LoVo (cell line): ENCODE measurements around the gene INPP5A.

ENCODE experiments used
- DNase-seq: peaks from one replicate; pipeline ENCODE4 v3.0.0-alpha.2; 2016; ENCODE audit warnings: low spot score

The INPP5A gene

DNA sequence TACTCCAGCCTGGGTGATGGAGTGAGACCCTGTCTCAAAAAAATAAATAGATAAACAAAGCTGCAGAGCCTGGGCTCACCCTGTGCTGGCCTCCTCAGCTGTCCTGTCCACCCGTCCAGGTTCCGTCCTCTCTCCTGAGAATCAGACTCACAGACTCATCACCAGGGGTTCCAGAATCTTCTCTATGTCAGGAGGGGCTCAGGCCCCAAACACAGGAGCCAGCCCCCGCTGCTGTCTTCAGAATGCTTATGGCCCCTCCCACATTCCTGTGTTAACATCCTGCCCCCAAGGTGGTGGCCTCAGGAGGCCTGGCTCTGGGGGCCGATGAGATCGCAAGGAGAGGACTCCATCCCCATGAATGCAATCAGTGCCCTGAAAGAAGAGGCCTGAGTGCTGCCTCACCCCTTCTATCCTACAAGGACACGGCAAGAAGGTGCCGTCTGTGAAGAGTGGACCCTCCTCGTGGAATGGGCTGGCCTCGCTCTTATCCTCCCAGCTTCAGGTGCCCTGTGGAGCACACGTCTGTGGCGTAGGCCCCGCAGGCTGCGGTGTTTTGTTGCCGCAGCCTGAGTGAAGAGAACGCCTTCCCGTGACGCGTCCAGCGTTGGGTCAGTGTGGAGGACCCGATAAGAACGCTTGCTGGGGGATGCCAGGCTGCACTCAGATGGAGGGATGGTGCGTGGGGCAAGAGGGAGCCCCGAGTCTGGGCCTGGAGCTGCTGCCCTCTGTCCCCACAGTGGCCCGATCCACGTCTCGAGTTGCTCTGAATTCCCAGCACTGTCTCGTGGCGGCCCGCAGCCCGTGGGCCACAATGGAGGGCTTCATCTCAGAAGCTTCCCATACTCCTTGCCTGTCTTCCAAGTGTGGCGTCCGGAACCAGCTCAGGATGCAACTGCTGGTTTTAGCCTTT is 77.1 kb downstream of the INPP5A start:
- DNase-seq = no peak

DNA sequence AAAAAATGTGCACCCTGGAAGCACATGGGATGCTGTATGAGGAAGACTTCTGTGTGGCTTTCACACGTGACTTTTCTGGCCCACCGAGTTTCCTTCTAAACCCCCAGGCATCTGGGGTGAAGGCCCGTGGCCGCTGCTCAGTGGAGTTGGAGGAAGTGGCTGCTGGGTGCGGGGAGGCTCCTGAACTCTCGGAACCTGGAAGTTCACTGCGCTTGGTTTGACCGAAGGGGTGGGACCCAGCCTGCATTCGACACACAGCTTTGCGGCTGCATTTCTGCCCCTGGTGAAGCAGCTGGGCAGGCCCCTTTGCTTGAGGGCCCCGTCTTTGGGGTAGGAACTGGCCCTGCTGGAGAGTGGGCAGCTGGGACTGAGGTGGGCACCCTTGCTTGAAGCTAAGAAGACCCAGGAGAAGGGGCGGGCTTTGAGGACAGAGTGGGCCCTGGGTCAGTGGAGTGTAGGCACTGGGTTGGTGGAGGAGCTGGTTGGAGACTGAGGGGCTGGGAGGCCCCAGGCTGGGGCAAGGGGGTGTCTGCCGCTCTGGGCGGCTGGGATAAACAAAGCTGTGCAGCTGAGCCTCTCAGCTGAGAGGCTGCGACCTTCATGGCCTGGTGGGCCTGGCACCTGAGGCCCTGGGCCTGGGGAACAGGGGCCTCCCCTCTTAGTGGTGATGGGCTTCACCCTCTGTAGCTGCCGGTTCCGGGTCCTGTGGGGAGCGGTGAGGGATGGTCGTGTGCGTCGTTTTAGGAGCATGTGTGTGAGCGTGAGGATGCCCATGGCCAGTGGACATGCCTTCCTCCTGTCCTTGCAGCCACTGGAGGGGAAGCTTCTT is 78.0 kb downstream of the INPP5A start:
- DNase-seq = no peak

DNA sequence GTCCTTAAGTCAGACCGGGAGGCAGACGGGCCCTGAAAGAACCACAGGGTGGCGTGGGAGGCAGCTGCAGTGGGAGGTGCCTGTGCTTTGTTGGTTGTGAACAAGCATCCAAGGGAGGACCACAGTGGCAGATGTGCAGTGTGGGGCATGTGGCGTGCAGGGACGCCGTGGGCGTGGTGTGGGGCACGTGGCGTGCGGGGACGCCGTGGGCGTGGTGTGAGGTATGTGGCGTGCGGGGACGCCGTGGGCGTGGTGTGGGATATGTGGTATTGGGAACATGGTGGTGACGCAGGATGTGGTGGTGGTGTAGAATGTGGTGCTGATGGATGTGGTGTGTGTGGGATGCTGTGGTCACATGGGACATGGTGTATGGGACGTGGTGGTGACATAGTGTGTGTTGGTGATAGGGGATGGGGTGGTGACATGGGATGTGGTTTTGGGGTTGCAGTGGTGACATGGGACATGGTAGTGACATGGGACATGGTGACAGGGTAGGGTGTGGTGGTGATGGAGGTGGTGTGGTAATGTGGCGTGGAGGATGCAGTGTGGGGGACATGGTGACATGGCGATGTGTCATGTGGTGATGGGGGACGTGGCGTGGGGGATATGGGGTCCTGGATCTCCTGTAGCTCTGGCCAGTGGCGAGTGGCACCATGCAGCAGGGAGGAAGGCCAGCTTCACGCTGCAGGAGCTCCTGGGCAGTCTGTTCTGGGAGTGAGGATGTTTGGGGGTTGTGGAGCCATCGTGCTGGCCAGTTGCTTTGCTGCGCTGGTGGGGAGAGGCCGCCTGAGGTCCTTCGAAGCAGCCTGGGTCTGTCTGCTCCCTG is 78.8 kb downstream of the INPP5A start:
- no peak for DNase-seq

DNA sequence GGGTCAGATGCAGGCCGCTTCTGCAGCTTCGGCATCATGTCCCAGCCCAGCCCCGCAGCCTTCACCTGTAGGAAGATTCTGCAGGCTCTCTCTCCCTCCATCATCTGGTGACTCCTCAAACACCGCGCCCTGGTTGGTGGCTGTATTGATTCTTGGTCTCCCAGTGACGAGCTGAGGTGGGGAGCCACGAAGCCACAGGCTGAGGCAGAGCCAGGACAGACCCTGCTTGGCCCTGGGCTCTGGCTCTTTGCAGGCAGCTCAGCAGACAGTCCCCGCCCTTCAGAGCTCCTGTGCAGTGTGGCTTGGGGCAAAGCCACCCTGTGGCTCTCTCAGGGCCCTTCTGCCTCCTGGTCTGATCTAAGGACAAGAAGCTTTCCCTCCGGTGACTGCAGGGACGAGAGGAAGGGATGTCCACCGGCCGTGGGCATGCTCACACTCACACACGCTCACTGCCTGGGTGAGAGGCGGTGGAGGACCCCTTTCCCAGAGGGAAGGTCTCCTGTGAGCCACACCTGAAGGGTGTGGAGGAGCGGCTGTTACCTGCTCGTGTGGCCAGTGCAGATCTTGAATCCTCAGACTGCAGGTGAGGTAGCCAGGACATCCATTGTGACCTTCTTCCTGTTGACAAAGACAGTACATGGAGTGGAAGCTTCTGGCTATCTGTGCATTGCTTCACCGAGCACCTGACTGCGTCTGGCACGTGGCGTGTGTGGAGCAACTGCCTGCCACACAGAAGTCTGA is 79.6 kb downstream of the INPP5A start:
- DNase-seq = no peak

DNA sequence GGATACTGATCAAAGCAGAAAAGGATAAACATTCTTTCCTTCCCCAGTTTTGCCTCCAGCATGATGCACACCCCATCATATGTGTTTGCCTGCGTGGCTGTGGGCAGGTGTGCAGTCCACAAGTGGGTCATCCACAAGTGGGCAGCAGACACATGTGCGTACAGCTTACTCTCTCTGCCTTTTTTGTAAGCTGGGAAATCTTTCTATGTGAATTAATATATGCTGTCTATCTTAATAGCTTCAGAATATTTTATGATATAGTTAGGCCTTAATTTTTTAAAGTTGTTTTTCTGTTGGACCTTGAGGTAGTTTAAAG is 80.1 kb downstream of the INPP5A start:
- no peak for DNase-seq

DNA sequence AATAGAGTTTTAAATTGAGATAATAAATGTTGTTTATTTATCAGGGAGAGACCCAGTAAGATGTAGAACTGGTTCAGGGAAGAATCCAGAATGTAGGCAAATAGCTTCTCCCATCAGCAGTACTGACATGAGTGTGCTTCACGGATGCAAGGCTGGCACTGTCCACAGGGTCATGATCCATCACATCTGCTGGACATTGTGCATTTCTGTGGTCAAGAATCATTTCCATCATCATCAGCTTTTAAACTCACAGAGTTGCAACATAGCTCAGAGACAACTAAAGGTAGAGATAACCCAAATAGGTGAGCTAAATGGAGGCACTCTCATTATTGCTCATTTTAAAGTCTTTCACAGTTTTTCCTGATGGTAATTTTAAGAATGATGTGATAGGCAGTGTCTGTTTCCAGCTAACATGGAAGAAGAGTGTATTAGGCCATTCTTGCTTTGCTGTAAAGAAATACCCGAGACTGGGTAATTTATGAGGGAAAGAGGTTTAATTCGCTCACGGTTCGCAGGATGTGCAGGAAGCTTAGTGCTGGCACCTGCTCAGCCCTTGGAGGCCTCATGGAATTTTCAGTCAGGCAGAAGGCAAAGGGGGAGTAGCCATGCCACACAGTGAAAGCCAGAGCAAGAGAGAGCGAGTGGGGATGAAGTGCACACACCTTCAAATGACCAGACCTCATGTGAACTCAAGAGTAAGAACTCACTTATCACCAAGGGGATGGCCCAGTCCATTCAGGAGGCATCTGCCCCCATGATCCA is 80.8 kb downstream of the INPP5A start:
- DNase-seq = no peak

DNA sequence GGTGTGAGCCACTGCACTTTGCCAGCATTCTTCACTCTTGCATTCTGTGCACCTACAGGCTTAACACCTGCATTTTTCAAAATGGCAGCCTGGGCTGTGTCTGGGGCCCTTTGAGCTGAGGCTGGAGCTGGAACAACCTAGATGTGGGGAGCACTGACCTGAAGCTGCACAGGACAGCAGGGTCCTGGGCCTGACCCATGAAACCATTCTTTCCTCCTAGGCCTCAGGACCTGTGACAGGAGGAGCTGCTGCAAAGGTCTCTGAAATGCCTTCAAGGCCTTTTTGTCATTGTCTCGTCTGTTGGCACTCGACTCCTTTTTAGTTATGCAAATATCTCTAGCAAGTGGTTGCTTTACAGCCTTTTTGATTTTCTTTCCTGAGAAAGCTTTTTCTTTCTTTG is 82.3 kb downstream of the INPP5A start:
- no peak for DNase-seq

DNA sequence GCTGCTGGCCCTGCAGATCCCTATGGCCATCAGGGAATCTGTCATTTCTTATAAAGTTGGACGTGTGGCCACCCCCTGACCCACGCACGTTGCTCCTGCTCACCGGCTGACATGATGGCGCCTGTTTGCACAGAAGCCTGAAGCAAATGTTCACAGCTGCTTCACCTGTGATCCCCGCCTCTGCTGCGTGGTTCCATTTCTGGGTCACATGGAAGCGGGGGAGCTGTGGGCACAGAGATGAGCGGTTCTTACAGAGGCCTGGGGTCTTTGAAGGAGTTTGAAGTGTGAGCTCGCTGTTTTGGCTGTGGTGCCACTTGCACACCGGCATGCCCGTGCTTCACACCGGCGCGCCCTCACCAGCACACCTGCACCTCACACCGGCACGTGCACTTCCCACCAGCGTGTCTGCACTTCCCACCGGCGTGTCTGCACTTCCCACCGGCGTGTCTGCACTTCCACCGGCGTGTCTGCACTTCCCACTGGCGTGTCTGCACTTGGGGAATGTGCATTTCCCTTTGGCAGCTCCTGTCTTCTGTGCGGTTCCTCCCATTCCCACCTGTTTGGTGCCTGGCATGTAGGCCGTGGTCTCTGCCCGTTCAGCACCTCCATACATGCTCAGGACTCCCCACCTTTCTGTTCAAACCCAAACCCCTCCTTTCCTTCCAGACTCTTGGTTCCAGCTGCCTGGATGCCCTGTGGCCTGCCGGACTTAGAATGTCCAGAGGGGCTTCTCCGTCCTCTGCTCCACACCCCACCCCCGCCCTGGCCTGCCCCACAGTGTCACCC is 86.7 kb downstream of the INPP5A start:
- no peak for DNase-seq

DNA sequence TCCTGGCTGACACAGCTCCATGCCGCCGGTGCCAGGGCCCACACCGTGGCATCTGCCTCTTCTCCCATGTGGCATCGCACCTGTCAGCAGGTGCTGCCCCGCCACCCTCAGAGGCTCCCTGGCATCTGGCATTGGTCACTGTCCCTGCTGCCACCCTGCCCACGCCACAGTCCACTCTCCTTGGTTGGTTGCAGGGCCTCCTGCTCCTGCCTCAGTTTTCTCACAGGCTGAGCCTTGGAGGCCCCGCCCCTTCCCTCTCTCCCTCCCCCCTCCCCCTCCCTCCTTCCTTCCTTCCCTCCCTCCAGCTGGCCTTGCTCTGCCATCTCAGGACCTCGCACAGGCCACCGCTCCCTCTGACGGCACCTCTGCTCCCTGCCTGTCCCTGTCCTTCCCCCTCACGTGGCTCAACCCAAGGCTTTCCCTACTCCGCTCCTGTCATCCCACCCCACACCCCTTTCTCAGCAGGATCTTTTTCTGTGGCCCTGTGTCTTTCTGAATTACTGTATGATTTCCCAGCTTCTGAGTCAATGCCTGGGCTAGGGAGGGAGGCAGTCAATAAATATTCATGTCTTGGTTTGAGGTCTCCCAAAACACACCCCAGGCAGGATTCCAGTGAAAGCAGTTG is 87.4 kb downstream of the INPP5A start:
- DNase-seq = no peak

DNA sequence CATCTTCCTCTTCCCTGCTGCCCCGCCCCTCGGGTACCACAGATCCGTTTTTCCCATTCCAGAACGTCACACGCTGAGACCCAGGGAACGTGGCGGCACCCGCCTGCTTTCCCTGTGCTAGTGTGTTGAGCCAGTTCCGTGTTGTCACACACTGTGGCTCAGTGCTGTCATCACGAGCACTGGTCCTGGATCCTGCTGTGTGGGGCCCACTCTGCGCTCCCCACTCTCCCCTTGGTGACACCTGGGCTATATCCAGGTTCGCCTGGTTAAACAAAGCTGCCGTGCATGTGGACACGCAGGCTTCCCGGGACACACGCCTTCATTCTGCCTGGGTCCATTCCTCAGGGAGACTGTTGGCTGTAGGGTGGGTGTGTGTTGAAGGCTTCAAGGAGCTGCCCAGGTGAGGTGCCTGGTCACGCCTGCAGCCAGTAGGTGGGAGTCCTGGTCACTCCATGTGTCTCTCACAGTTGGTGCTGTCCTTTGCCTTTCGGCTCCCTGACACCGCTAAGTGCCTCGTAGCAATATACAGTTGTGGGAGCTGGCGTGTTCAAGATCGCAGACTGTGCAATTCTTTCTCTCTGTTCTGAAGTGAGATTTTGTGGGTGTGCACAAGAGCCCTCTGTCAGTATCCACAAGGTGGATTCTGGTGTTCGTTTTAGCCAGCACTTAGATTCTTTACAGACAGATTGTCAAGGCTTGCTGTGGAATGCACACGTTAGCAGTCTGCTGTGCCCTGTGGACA is 88.6 kb downstream of the INPP5A start:
- no peak for DNase-seq

DNA sequence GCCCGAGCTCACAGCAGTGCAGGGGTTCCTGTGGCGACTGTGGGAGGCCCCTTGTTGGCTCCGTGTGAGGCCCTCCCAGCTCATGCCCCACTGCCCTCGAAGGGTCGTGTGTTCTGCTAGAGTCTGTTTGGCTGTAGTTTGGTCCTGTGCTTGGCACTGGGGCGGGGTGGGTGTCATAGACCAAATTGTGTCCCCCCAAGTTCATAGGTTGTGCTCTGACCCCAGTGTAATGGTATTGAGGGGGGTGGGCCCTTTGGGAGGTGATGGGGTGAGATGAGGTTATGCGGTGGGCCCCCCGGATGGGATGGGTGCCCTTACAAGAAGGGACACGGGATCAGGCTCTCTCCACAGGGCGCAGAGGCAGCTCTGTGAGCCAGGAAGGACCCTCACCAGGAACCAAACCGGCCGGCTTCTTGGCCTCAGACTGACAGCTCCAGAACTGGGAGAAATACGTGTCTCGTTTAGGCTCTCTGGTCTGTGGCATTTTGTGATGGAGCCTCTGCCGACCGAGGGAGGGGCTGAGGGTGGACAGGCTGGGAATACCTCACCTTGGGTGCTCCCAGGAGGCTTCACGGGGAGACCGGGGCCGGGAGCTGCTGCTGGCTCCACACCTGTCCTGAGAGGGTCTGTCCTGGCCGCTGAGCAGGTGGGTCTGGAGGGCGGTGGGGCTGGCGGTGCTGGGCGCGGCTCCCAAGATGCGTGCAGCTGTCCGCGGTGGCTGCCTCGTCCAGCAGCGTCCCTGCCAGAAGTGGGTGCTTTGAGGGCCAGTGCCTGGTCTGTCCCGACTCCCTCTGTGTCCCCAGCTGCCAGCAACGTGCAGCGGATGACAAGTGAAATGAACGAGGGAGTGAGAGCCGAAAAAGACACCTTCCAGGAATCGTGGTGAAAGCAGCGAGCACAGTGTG is 89.4 kb downstream of the INPP5A start:
- no peak for DNase-seq

DNA sequence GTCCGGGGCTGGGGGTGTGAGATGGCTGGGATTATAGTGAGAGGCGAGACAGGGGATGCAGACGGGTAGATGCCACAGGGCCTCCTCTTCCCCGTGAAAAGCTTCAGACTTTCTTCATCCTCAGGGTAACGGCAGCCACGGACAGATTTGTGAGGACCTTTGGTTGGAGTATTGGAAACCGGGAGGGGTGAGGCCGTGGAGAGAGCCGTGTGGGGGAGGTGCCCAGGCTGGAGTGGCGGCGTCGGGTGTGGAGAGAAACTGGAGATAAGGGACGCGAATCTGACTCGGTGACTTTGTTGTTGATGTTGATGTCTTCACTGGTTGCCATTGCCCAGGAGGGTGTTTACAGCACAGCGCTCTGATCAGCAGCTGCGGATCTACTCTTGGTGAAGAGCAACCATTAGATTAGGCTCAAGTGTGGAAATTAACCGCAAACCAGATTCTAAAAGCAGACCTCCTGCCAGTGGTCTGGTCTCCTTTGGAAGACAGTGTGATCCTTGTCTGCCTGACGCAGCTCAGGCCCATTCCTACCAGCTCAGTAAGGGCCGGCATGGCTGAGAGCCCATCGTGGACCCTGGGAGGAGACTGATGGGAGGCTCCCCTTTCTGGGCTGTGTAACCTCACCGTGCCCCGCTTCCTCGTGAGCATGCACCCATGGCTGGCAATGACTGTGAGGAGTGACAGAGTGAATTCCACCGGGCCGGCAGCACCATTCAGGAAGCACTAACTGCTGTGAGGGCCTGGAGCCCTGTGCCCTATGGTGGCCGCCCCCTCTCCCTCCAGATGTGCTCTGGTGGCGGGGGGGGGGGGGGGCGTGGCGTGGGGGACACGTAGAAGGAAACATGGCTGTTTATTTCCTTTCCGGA is 90.3 kb downstream of the INPP5A start:
- no peak for DNase-seq

DNA sequence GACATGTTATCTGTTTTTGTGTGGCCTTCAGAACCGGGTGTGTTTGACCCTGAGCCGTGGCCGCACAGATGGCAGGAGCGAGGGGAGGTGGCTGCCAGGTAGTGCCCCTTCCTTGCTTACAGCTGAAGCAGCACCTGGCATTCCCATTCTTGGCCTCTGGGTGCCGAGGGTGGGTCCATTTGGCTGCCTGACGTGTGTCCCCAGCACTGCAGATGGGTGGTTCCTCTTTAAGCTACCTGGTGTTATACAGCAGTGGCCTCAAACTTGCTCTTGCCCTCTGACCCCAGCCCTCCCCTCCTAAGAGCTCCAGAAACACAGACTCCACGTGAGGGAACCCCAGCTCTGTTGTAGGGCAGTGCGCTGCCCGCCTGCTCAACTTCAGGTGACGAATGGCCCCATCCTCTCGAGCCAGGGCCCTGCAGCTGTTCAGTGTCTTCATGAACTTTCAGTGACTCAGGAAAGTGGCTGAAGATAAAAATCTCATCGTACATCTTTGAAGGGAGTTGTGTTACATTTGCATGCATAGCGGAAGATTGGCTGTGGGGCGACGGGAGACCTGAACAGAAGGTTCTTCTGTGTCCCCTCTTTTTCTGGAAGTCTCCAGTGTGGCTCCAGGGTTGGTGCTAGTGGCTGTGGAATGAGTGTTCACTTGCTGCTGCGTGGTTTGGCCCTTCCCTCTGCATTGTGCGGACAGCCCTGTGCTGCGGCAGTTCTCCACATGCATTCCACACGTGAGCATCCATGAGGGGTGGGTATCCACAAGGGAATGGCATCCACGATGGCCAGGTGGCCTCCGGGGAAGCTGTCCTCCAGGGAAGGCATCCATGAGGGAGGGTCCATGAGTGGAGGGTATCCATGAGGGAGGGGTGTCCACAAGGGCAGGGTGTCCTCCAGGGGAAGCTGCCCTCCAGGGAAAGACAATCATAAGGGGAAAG is 91.6 kb downstream of the INPP5A start:
- DNase-seq = no peak

DNA sequence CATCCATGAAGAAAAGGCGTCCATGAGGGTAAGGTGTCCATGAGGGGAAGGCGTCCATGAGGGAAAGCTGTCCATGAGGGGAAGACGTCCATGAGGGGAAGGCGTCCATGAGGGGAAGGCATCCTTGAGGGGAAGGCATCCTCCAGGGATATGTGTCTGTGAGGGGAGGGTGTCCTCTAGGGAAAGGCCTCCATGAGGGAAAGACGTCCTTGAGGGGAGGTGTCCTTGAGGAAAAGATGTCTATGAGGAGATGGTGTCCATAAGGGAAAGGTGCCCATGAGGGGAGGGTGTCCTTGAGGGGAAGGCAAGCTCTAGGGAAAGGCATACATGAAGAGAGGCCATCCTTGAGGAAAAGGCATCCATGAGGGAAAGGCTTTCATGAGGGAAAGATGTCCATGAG is 92.6 kb downstream of the INPP5A start:
- no peak for DNase-seq

DNA sequence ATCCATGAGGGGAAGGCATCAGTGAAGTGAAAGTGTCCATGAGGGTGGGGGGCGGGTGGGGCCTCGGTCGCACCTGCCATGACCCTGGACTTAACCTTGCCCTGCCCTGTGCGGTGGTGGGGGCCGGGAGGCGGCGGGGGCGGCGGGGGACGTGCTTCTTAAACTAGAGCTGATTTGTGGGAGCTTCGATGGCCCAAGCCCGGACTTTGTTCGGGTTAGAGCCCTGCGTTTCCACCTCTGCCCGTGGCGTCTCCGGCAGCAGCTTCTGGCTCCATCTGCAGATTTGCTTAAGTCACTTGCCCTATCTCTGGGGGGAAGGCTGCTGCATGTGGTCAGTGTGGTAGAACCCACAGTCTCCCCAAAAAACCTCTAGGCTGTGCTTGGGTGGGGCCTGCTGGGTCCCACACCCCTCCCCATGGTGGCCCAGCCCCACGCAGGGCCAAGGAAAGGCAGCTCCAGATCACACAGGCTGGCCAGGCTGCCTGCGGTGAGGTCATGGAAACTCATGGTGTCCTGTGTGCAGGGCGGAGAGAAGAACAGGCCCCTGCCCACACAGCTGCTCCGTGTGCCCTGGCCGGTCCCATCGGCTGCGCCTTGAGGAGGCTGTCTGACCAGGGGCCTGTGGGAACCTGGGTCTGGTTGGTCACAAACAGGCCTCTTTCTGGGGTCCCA is 93.2 kb downstream of the INPP5A start:
- no peak for DNase-seq
